Fibroblast of lung (primary cell): ENCODE measurements around the gene ZNF407. TPM values are rescaled to one million over a fixed set of nuclear protein-coding genes. Genes with fewer than 3 reads are reported as not detected.

Source experiments
- DNase-seq, 2 donors: peaks; one replicate each; pipeline versions ENCODE4 v3.0.0 to v3.0.0-alpha.2; 2010; ENCODE audit warnings: low read depth in 2 of 2
- H2AFZ ChIP-seq: 2 replicates; pipeline ENCODE4 v1.5.1; 2012; ENCODE audit warnings: low read length, control low read depth, inconsistent platforms
- H3K27ac ChIP-seq: 2 replicates; pipeline ENCODE4 v1.5.1; 2011; ENCODE audit warnings: low read length, control low read depth; ENCODE audit not compliant: insufficient read depth
- H3K27me3 ChIP-seq: 2 replicates; pipeline ENCODE4 v1.5.1; 2011; ENCODE audit warnings: mild to moderate bottlenecking, low read length; ENCODE audit not compliant: control insufficient read depth, insufficient read depth
- H3K36me3 ChIP-seq: 2 replicates; pipeline ENCODE4 v1.5.1; 2011; ENCODE audit warnings: low read length; ENCODE audit not compliant: control insufficient read depth, insufficient read depth
- H3K4me1 ChIP-seq: 2 replicates; pipeline ENCODE4 v1.5.1; 2011; ENCODE audit warnings: low read length; ENCODE audit not compliant: control insufficient read depth, insufficient read depth; ENCODE audit errors: extremely low read depth
- H3K4me2 ChIP-seq: 2 replicates; pipeline ENCODE4 v1.5.1; 2011; ENCODE audit warnings: low read length, control low read depth; ENCODE audit not compliant: insufficient read depth; ENCODE audit errors: extremely low read depth
- H3K4me3 ChIP-seq, 4 experiments: fragments of 200-600 bp in 1 of 4; sonication (generic) in 1 of 4; replicated peaks in 1 of 4; 2 replicates each; pipeline ENCODE4 v1.5.1; 2011 to 2016; ENCODE audit warnings: low read length in 4 of 4, low read depth in 3 of 4, mild to moderate bottlenecking in 3 of 4, control low read depth in 2 of 4, inconsistent platforms in 1 of 4, mixed read lengths in 1 of 4; ENCODE audit not compliant: insufficient read depth in 1 of 4; ENCODE audit errors: control extremely low read depth in 1 of 4
- H3K79me2 ChIP-seq: 2 replicates; pipeline ENCODE4 v1.5.1; 2012; ENCODE audit warnings: mild to moderate bottlenecking, low read length, inconsistent platforms; ENCODE audit not compliant: control insufficient read depth, insufficient read depth
- H3K9ac ChIP-seq: 2 replicates; pipeline ENCODE4 v1.5.1; 2011; ENCODE audit warnings: mild to moderate bottlenecking, low read length, control low read depth; ENCODE audit not compliant: insufficient read depth
- H3K9me3 ChIP-seq: 2 replicates; pipeline ENCODE4 v1.5.1; 2012; ENCODE audit warnings: low read depth, low read length; ENCODE audit not compliant: control insufficient read depth, insufficient read depth
- H4K20me1 ChIP-seq: 2 replicates; pipeline ENCODE4 v1.5.1; 2011; ENCODE audit warnings: low read length; ENCODE audit not compliant: control insufficient read depth, insufficient read depth; ENCODE audit errors: extremely low read depth
- EZH2 ChIP-seq: IDR thresholded peaks from 2 replicates; pipeline ENCODE4 v1.5.1; 2012; ENCODE audit warnings: low read length, control low read depth, mild to moderate bottlenecking; ENCODE audit errors: missing control alignments
- polyA plus RNA-seq, 2 donors: library from polyadenylated mRNA; depleted of rRNA in 1 of 2; stranded (reverse) in 1 of 2; unstranded in 1 of 2; fragments of >200 nt; gene quantifications; 2 replicates each; pipeline ENCODE4 v1.2.1, GENCODE V29; 2011 to 2012; ENCODE audit warnings: missing spikeins in 1 of 2
- total RNA-seq: library from RNA; depleted of rRNA; stranded (reverse); fragments of >200 nt; gene quantifications from 2 replicates; pipeline ENCODE4 v1.2.1, GENCODE V29; 2014
- TF ChIP-seq, protein P1 (sequence below), 2 donors: IDR thresholded peaks in 1 of 2; conservative IDR thresholded peaks in 1 of 2; 1 replicate in 1 of 2; 2 replicates in 1 of 2; pipeline ENCODE4 v1.5.1; 2011 to 2012; ENCODE audit warnings: low read length in 2 of 2, control low read depth in 1 of 2, inconsistent platforms in 1 of 2, low read depth in 1 of 2, mild to moderate bottlenecking in 1 of 2

The ZNF407 gene
- total and polyA plus RNA-seq, 2 donors (not counting 1 experiment from before 2014, with no cell fraction given), result 5.1 to 12.6 TPM

DNA sequence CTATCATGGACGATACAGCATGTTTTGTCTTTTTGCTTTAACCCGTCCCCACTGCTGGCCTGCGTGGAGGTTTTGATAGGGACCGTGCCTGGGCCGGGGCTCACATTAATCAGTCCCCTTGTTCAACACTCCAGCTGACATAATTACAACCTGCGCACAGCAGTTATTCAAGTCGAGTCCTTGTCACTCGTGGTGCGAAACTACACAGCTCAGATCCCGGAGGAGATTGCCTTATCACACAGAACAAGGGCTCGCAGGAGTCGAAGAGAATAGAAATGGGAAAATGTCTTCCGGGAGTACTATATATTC, 304.4 kb downstream of the ZNF407 start:
- no peak overlapping the region for H3K9ac ChIP-seq
- H2AFZ ChIP-seq, result no peak overlapping the region
- H3K4me1 ChIP-seq, result no peaks in the 10 kb centered on the region
- no peak overlapping the region for H3K27ac ChIP-seq
- no peak overlapping the region for H3K4me2 ChIP-seq
- H3K4me3 ChIP-seq, result no peak overlapping the region
- no peaks in the 10 kb centered on the region for H3K79me2 ChIP-seq
- DNase-seq, result no peak
- no peaks in the 10 kb centered on the region for H3K9me3 ChIP-seq
- H3K36me3 ChIP-seq, result no peaks in the 10 kb centered on the region
- H4K20me1 ChIP-seq, result no peaks in the 10 kb centered on the region
- H3K27me3 ChIP-seq, result no peaks in the 10 kb centered on the region
- TF ChIP-seq, protein P1, sequence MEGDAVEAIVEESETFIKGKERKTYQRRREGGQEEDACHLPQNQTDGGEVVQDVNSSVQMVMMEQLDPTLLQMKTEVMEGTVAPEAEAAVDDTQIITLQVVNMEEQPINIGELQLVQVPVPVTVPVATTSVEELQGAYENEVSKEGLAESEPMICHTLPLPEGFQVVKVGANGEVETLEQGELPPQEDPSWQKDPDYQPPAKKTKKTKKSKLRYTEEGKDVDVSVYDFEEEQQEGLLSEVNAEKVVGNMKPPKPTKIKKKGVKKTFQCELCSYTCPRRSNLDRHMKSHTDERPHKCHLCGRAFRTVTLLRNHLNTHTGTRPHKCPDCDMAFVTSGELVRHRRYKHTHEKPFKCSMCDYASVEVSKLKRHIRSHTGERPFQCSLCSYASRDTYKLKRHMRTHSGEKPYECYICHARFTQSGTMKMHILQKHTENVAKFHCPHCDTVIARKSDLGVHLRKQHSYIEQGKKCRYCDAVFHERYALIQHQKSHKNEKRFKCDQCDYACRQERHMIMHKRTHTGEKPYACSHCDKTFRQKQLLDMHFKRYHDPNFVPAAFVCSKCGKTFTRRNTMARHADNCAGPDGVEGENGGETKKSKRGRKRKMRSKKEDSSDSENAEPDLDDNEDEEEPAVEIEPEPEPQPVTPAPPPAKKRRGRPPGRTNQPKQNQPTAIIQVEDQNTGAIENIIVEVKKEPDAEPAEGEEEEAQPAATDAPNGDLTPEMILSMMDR (conservative IDR thresholded peaks at IDR 0.05 in 1 of 2, IDR thresholded peaks at IDR 0.05 in 1 of 2; ENCODE audit: low read depth in 1 of 2, low read length in 2 of 2), result no peak
- no peak for TF ChIP-seq EZH2

DNA sequence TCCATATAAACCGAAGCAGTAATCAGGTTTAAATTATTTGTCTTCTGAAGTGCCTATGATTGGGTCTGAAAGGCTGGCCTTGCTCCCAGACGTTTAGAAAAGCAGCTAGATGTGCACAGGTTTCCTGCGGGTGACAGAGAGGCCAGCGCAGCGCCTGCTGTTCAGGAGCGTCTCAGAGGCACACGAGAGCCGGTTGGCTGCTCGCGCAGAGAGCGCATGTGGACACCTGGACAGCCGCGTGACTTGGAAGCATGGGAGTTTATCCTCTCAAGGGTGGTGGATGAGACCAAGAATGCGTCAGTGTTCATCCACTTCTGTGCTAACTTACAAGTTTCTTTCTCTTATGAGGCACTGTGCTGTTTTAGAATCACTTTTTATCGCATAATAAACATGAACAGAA, 307.6 kb downstream of the ZNF407 start:
- DNase-seq, result no peak
- TF ChIP-seq, protein P1 (conservative IDR thresholded peaks at IDR 0.05 in 1 of 2, IDR thresholded peaks at IDR 0.05 in 1 of 2; ENCODE audit: low read depth in 1 of 2, low read length in 2 of 2), result no peak
- no peak for TF ChIP-seq EZH2
- H4K20me1 ChIP-seq, result no peaks in the 10 kb centered on the region
- no peak overlapping the region for H3K4me3 ChIP-seq
- H2AFZ ChIP-seq, result no peak overlapping the region
- H3K4me1 ChIP-seq, result no peaks in the 10 kb centered on the region
- no peak overlapping the region for H3K9ac ChIP-seq
- H3K36me3 ChIP-seq, result no peaks in the 10 kb centered on the region
- H3K27ac ChIP-seq, result no peak overlapping the region
- H3K27me3 ChIP-seq, result no peaks in the 10 kb centered on the region
- H3K4me2 ChIP-seq, result no peak overlapping the region
- no peaks in the 10 kb centered on the region for H3K9me3 ChIP-seq
- no peaks in the 10 kb centered on the region for H3K79me2 ChIP-seq

DNA sequence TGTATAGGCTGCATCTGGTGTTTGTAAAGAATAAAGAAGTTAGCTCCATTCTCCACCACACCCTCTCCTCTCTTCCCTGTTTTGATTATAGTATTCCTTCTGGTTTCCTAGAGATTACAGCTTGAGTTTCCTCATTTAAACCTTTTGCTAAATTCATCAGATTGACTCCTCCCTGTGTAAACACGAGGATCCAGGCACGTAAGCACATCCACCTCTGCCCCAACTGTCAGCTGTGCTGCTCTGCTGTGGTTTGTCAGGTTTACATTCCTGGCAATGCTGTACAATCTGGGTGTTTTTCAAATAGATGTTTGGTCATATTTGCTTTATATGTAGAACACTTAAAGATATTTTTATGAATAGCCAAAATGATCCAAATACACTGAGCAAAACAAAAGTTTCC, 308.5 kb downstream of the ZNF407 start:
- Histone ChIP-seq H3K79me2 (no peaks in the 10 kb centered on the region), H3K27ac (no peak overlapping the region), H3K36me3 (no peaks in the 10 kb centered on the region), H3K9me3 (no peaks in the 10 kb centered on the region), H3K4me1 (no peaks in the 10 kb centered on the region), H3K9ac (no peak overlapping the region), H3K4me2 (no peak overlapping the region), H3K27me3 (no peaks in the 10 kb centered on the region), H4K20me1 (no peaks in the 10 kb centered on the region), H3K4me3 (no peak overlapping the region), H2AFZ (no peak overlapping the region)
- peak; percentile 11 to 66 for DNase-seq
- TF ChIP-seq, protein P1 (conservative IDR thresholded peaks at IDR 0.05 in 1 of 2, IDR thresholded peaks at IDR 0.05 in 1 of 2; ENCODE audit: low read depth in 1 of 2, low read length in 2 of 2), result no peak
- no peak for TF ChIP-seq EZH2
